Duodenal mucosa (tissue), 2 donors: Measurements from ENCODE around the gene ZDHHC1.

Experiments
- H3K27ac ChIP-seq: one replicate; pipeline ENCODE4 v1.7.0; 2013; ENCODE audit warnings: low read depth, low read length
- H3K27me3 ChIP-seq, 2 donors: one replicate each; pipeline ENCODE4 v1.7.0; 2013; ENCODE audit warnings: low read length in 2 of 2, control low read depth in 1 of 2; ENCODE audit not compliant: insufficient read depth in 2 of 2, control insufficient read depth in 1 of 2
- H3K36me3 ChIP-seq, 2 donors: one replicate each; pipeline ENCODE4 v1.7.0; 2013; ENCODE audit warnings: low read length in 2 of 2, control low read depth in 1 of 2; ENCODE audit not compliant: insufficient read depth in 2 of 2, control insufficient read depth in 1 of 2
- H3K4me1 ChIP-seq, 2 donors: one replicate each; pipeline ENCODE4 v1.7.0; 2013; ENCODE audit warnings: low read length in 2 of 2, control low read depth in 1 of 2; ENCODE audit not compliant: insufficient read depth in 2 of 2, control insufficient read depth in 1 of 2
- H3K4me3 ChIP-seq, 2 donors: one replicate each; pipeline ENCODE4 v1.7.0; 2013; ENCODE audit warnings: low read length in 2 of 2, low read depth in 1 of 2
- H3K9ac ChIP-seq, 2 donors: one replicate each; pipeline ENCODE4 v1.7.0; 2013; ENCODE audit warnings: low read length in 2 of 2, low read depth in 1 of 2
- H3K9me3 ChIP-seq, 2 donors: one replicate each; pipeline ENCODE4 v1.7.0; 2013; ENCODE audit warnings: low read length in 2 of 2, control low read depth in 1 of 2; ENCODE audit not compliant: control insufficient read depth in 1 of 2

Gene ZDHHC1

DNA sequence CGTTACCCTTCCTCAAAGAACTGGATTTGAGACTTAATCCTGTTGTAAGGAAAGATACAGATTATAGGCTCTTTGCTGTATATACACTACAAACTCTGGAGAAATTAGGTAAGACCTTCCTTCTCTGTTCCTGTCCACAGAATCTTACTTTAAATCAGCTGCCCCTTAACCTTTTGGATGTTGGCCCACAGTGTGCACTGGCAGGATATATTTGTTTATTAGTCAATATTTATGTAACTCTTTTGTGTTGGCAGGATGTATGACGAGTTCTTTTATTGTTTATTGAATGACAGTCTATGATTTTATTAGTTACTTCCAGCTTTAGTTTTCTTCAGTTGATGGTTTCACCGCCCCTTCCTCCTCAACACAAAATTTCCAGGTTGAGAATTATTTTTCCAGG, 69.9 kb downstream of the ZDHHC1 start:
- no peak overlapping the region for H3K27ac ChIP-seq
- H3K4me3 ChIP-seq = no peak overlapping the region
- H3K4me1 ChIP-seq = no peaks in the 10 kb centered on the region
- no peaks in the 10 kb centered on the region for H3K27me3 ChIP-seq
- no peaks in the 10 kb centered on the region for H3K36me3 ChIP-seq
- H3K9me3 ChIP-seq = no peaks in the 10 kb centered on the region
- no peak overlapping the region for H3K9ac ChIP-seq

DNA sequence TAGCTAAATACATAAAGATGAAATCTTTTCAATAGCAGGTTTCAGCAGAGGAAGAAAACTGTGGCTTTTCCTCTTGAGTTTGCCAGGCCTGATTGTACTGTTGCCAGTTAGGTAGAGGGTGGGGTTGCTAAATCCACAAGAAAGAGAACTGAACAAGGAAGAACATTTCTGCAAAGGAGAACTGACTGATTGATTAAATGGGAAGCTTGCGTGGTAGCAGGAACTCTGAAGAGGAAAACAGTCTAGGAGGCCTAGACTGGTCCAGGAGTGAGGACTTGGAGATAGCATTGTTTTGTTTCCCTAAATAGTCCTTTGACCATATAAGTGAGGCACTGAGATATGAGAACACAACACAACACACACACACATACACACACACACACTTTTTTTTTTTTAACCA, 70.9 kb downstream of the ZDHHC1 start:
- Histone ChIP-seq H3K27me3 (no peaks in the 10 kb centered on the region), H3K27ac (no peak overlapping the region), H3K4me3 (no peak overlapping the region), H3K4me1 (no peaks in the 10 kb centered on the region), H3K9me3 (no peaks in the 10 kb centered on the region), H3K9ac (no peak overlapping the region), H3K36me3 (no peaks in the 10 kb centered on the region)
